ENCODE data around the gene MYO1D. TPM values are rescaled to one million over a fixed set of nuclear protein-coding genes. Genes with fewer than 3 reads are reported as not detected.

Gene MYO1D
- total RNA-seq, 1 experiment from 2014 or later = 1.3 TPM

DNA sequence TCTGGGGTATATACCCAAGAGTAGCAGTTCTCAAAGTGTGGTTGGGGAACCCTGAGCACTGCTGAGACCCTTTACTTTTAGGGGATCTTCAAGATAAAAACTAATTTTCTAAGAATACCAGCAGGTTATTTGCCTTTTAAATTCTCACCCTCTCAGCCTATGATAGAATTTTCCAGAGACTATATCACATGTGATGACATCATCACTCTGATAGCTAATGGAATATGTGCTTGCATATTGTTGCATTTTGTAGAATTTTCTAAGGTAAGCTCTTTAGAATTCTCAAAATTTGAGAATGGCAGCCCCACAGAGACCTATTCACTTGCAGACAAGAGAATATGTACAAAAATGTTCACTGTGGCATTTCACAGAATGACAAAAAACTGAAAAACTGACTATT, 181.1 kb downstream of the MYO1D start:
- in situ Hi-C loops (cut with HindIII; ENCODE audit: low pct_unique_long_range_greater_than_20kb, low sequenced_read_pairs) (no loop called here), intact Hi-C loops (cut with micrococcal nuclease; ENCODE audit: unreplicated experiment) (no loop called here)
- ATAC-seq (no peak), DNase-seq (ENCODE audit: low read depth, low spot score) (no peak)
- H3K4me3 ChIP-seq (ENCODE audit: low read depth in 2 of 2, low read length in 2 of 2) = no peak overlapping the region
- no peak for TF ChIP-seq SIN3A (IDR thresholded peaks at IDR 0.05; ENCODE audit: borderline replicate concordance, insufficient read depth, low read depth, low read length)
- no peak for TF ChIP-seq POLR2AphosphoS5 (IDR thresholded peaks at IDR 0.05; ENCODE audit: low read depth, low read length)
- TF ChIP-seq, protein P1, sequence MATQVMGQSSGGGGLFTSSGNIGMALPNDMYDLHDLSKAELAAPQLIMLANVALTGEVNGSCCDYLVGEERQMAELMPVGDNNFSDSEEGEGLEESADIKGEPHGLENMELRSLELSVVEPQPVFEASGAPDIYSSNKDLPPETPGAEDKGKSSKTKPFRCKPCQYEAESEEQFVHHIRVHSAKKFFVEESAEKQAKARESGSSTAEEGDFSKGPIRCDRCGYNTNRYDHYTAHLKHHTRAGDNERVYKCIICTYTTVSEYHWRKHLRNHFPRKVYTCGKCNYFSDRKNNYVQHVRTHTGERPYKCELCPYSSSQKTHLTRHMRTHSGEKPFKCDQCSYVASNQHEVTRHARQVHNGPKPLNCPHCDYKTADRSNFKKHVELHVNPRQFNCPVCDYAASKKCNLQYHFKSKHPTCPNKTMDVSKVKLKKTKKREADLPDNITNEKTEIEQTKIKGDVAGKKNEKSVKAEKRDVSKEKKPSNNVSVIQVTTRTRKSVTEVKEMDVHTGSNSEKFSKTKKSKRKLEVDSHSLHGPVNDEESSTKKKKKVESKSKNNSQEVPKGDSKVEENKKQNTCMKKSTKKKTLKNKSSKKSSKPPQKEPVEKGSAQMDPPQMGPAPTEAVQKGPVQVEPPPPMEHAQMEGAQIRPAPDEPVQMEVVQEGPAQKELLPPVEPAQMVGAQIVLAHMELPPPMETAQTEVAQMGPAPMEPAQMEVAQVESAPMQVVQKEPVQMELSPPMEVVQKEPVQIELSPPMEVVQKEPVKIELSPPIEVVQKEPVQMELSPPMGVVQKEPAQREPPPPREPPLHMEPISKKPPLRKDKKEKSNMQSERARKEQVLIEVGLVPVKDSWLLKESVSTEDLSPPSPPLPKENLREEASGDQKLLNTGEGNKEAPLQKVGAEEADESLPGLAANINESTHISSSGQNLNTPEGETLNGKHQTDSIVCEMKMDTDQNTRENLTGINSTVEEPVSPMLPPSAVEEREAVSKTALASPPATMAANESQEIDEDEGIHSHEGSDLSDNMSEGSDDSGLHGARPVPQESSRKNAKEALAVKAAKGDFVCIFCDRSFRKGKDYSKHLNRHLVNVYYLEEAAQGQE (IDR thresholded peaks at IDR 0.05; ENCODE audit: insufficient read depth in 1 of 2, low read depth in 2 of 2, low read length in 1 of 2) = no peak
- TF ChIP-seq, protein P2, sequence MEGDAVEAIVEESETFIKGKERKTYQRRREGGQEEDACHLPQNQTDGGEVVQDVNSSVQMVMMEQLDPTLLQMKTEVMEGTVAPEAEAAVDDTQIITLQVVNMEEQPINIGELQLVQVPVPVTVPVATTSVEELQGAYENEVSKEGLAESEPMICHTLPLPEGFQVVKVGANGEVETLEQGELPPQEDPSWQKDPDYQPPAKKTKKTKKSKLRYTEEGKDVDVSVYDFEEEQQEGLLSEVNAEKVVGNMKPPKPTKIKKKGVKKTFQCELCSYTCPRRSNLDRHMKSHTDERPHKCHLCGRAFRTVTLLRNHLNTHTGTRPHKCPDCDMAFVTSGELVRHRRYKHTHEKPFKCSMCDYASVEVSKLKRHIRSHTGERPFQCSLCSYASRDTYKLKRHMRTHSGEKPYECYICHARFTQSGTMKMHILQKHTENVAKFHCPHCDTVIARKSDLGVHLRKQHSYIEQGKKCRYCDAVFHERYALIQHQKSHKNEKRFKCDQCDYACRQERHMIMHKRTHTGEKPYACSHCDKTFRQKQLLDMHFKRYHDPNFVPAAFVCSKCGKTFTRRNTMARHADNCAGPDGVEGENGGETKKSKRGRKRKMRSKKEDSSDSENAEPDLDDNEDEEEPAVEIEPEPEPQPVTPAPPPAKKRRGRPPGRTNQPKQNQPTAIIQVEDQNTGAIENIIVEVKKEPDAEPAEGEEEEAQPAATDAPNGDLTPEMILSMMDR (IDR thresholded peaks at IDR 0.05) = no peak
- no peak for TF ChIP-seq TCF7L2 (IDR thresholded peaks at IDR 0.05; ENCODE audit: low read depth, low read length)
- BruUV-seq (replicated peaks) = no TSS peak
- no peaks in the 10 kb centered on the region for H3K4me1 ChIP-seq (ENCODE audit: control insufficient read depth, insufficient read depth, low read length)
- H3K36me3 ChIP-seq (ENCODE audit: control insufficient read depth, insufficient read depth, low read length) = no peaks in the 10 kb centered on the region
- POLR2A ChIA-PET = no interaction called here
- no peaks in the 10 kb centered on the region for H3K9me3 ChIP-seq (ENCODE audit: control insufficient read depth, insufficient read depth, low read depth, low read length)
- no peak overlapping the region for H3K27ac ChIP-seq (ENCODE audit: low read length)
- H3K27me3 ChIP-seq (ENCODE audit: control insufficient read depth, insufficient read depth, low read length) = no peaks in the 10 kb centered on the region
- CTCF ChIA-PET = interaction anchor here (0.6 kb wide), 1 partner anchor 61 kb away, joined by 6 read pairs; no protein-coding TSS in a partner anchor

DNA sequence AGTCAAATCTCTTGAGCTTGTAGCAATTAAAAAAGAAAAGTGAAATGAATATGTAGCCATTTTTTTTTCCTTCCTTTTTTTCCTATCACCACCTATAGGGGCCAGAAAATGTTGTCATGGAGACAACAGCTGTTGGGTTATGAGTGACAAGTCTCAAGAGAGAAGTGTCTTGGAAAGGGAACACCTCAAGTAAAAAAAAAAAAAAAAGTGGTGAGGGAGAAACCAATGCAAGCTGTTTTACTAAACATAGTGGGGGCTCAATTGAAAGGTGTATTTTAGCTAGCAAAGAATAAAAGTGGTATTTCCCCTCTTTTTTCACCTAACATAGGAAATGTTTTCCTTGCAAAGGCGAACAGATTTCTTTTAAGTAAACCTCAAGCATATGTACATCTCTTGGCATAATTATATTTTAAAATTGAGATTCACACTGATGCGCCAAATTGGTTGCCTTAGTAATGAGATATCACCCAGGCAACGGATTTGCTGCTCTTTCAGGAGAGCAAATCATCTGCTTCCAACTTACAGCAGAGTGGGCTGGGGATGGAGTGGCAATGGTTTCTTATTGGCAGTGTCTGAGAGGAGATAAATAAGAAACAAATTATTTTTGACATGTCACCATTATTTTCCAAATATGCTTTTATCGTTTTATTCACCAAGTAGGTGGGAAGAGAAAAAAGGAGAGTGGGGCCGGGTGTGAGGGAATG, 183.6 kb downstream of the MYO1D start:
- POLR2A ChIA-PET = interaction anchor here (0.7 kb wide), 1 partner anchor 8 kb away, joined by 5 read pairs; no protein-coding TSS in a partner anchor
- CTCF ChIA-PET = interaction anchor here (0.6 kb wide), 1 partner anchor 31 kb away, joined by 6 read pairs; no protein-coding TSS in a partner anchor
- no TSS peak for BruUV-seq (replicated peaks)

More for the DNA sequence above, 183.6 kb downstream of the MYO1D start:
- Histone ChIP-seq H3K4me1 (ENCODE audit: control insufficient read depth, insufficient read depth, low read length) (no peaks in the 10 kb centered on the region), H3K4me3 (ENCODE audit: low read depth in 2 of 2, low read length in 2 of 2) (no peak overlapping the region), H3K27ac (ENCODE audit: low read length) (no peak overlapping the region), H3K9me3 (ENCODE audit: control insufficient read depth, insufficient read depth, low read depth, low read length) (no peaks in the 10 kb centered on the region), H3K36me3 (ENCODE audit: control insufficient read depth, insufficient read depth, low read length) (no peaks in the 10 kb centered on the region), H3K27me3 (ENCODE audit: control insufficient read depth, insufficient read depth, low read length) (peaks cover 2% of the 10 kb centered on the region; the same call in 1 of the 2 replicates)
- DNase-seq (ENCODE audit: low read depth, low spot score) = no peak
- ATAC-seq = no peak
- TF ChIP-seq POLR2AphosphoS5 (IDR thresholded peaks at IDR 0.05; ENCODE audit: low read depth, low read length) (no peak), TCF7L2 (IDR thresholded peaks at IDR 0.05; ENCODE audit: low read depth, low read length) (no peak), SIN3A (IDR thresholded peaks at IDR 0.05; ENCODE audit: borderline replicate concordance, insufficient read depth, low read depth, low read length) (no peak)
- TF ChIP-seq, protein P2 (IDR thresholded peaks at IDR 0.05) = no peak
- TF ChIP-seq, protein P1 (IDR thresholded peaks at IDR 0.05; ENCODE audit: insufficient read depth in 1 of 2, low read depth in 2 of 2, low read length in 1 of 2) = no peak
- intact Hi-C loops (cut with micrococcal nuclease; ENCODE audit: unreplicated experiment) = no loop called here
- in situ Hi-C loops (cut with HindIII; ENCODE audit: low pct_unique_long_range_greater_than_20kb, low sequenced_read_pairs) = no loop called here

Data from Panc1 (cell line).